ENCODE results near the gene LRCH1.

DNA sequence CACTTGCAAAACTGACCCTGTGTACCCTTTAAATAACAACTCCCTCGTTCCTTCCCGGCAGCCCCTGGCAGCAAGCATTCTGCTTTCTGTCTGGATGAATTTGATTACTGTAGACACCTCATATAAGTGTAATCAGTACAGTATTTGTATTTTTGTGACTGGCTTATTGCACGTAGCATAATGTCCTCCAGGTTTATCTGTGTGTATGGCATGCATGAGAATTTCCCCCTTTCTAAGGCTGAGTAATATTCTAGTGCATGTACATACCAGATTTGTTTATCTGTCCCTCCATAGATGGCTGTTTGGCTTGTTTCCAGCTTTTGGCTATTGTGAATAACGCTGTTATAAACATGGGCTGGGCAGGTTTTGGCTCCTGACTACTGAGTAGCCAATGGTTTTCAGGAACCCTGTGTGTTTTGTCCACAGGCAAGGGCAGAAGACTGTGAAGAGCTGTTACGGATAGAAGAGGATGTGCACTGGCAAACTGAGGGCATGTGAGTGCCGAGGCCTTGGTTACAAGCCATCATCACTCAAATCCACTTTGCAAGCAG, 146.0 kb downstream of the LRCH1 start:
- no peak for TF ChIP-seq RFX5 (IDR thresholded peaks at IDR 0.05; ENCODE audit: low read depth, low read length)
- TF ChIP-seq, protein P1, sequence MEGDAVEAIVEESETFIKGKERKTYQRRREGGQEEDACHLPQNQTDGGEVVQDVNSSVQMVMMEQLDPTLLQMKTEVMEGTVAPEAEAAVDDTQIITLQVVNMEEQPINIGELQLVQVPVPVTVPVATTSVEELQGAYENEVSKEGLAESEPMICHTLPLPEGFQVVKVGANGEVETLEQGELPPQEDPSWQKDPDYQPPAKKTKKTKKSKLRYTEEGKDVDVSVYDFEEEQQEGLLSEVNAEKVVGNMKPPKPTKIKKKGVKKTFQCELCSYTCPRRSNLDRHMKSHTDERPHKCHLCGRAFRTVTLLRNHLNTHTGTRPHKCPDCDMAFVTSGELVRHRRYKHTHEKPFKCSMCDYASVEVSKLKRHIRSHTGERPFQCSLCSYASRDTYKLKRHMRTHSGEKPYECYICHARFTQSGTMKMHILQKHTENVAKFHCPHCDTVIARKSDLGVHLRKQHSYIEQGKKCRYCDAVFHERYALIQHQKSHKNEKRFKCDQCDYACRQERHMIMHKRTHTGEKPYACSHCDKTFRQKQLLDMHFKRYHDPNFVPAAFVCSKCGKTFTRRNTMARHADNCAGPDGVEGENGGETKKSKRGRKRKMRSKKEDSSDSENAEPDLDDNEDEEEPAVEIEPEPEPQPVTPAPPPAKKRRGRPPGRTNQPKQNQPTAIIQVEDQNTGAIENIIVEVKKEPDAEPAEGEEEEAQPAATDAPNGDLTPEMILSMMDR (IDR thresholded peaks at IDR 0.05 in 2 of 3, conservative IDR thresholded peaks at IDR 0.05 in 1 of 3; ENCODE audit: control insufficient read depth in 2 of 3, extremely low read depth in 1 of 3, insufficient read depth in 1 of 3, low read depth in 3 of 3, low read length in 3 of 3), result no peak

All from GM12878 (cell line).